Astrocyte (in vitro differentiated cells and primary cell): Measurements from ENCODE around the gene BBS7. TPM values are rescaled to one million over a fixed set of nuclear protein-coding genes. Genes with fewer than 3 reads are reported as not detected.

Experiments used
- DNase-seq: peaks from one replicate; pipeline ENCODE4 v3.0.0-alpha.2; 2010; ENCODE audit warnings: low read depth
- FAIRE-seq: peaks from 2 replicates; lab custom pipeline; 2011; peaks lifted over from hg19 to GRCh38; lab: Jason Lieb, UNC
- H2AFZ ChIP-seq: 2 replicates; pipeline ENCODE4 v1.6.0; 2012; ENCODE audit warnings: low read depth, low read length, inconsistent platforms
- H3K27ac ChIP-seq: 2 replicates; pipeline ENCODE4 v1.5.1; 2011; ENCODE audit warnings: low read depth, low read length, inconsistent platforms
- H3K27me3 ChIP-seq: 2 replicates; pipeline ENCODE4 v1.6.0; 2011; ENCODE audit warnings: low read length, inconsistent platforms; ENCODE audit not compliant: insufficient read depth
- H3K36me3 ChIP-seq: 2 replicates; pipeline ENCODE4 v1.5.1; 2011; ENCODE audit warnings: low read length, inconsistent platforms; ENCODE audit not compliant: insufficient read depth
- H3K4me1 ChIP-seq: 2 replicates; pipeline ENCODE4 v1.5.1; 2011; ENCODE audit warnings: low read length, inconsistent platforms; ENCODE audit not compliant: insufficient read depth
- H3K4me2 ChIP-seq: 2 replicates; pipeline ENCODE4 v1.6.0; 2012; ENCODE audit warnings: low read length, inconsistent platforms
- H3K4me3 ChIP-seq: 2 replicates; pipeline ENCODE4 v1.5.1; 2011; ENCODE audit warnings: low read depth, mild to moderate bottlenecking, low read length, inconsistent platforms; ENCODE audit not compliant: insufficient read depth
- H3K79me2 ChIP-seq: 2 replicates; pipeline ENCODE4 v1.6.0; 2012; ENCODE audit warnings: mild to moderate bottlenecking, low read length, inconsistent platforms; ENCODE audit not compliant: insufficient read depth
- H3K9ac ChIP-seq: 2 replicates; pipeline ENCODE4 v1.6.0; 2012; ENCODE audit warnings: mild to moderate bottlenecking, low read length, inconsistent platforms
- H3K9me3 ChIP-seq: 2 replicates; pipeline ENCODE4 v1.5.1; 2012; ENCODE audit warnings: low read depth, mild to moderate bottlenecking, low read length, inconsistent platforms; ENCODE audit not compliant: insufficient read depth
- H4K20me1 ChIP-seq: 2 replicates; pipeline ENCODE4 v1.6.0; 2012; ENCODE audit warnings: low read length, inconsistent platforms; ENCODE audit not compliant: insufficient read depth
- H3K27ac Mint-ChIP-seq: one replicate; pipeline ENCODE4 v1.8.0; 2021; ENCODE audit warnings: mild to moderate bottlenecking, mixed read lengths; ENCODE audit not compliant: unreplicated experiment
- H3K27me3 Mint-ChIP-seq: one replicate; pipeline ENCODE4 v1.8.0; 2021; ENCODE audit warnings: low read depth, mixed read lengths; ENCODE audit not compliant: unreplicated experiment
- H3K36me3 Mint-ChIP-seq: one replicate; pipeline ENCODE4 v1.8.0; 2021; ENCODE audit warnings: low read depth, mixed read lengths; ENCODE audit not compliant: unreplicated experiment
- H3K4me1 Mint-ChIP-seq: one replicate; pipeline ENCODE4 v1.8.0; 2021; ENCODE audit warnings: low read depth, mixed read lengths; ENCODE audit not compliant: unreplicated experiment
- H3K4me3 Mint-ChIP-seq: one replicate; pipeline ENCODE4 v1.8.0; 2021; ENCODE audit warnings: mild to moderate bottlenecking, moderate library complexity, mixed read lengths; ENCODE audit not compliant: unreplicated experiment
- H3K9me3 Mint-ChIP-seq: one replicate; pipeline ENCODE4 v1.8.0; 2021; ENCODE audit warnings: mild to moderate bottlenecking, mixed read lengths; ENCODE audit not compliant: unreplicated experiment
- CTCF ChIP-seq: IDR thresholded peaks from 2 replicates; pipeline ENCODE4 v1.5.1; 2011; ENCODE audit warnings: low read depth, mild to moderate bottlenecking, inconsistent platforms, low read length, moderate library complexity; ENCODE audit not compliant: insufficient read depth
- EZH2 ChIP-seq: IDR thresholded peaks from 2 replicates; pipeline ENCODE4 v1.6.1; 2012; ENCODE audit warnings: mild to moderate bottlenecking, low read length, inconsistent platforms; ENCODE audit not compliant: insufficient read depth
- total RNA-seq: library from RNA; stranded (reverse); gene quantifications from 2 replicates; pipeline ENCODE4 v1.2.1, GENCODE V29; 2021

The BBS7 gene
- total RNA-seq, 1 donor from 2014 or later: 21.0 TPM

GRCh38 chr4:121792966-121793365, 77.3 kb downstream of the BBS7 start:
- Mint-ChIP-seq H3K27me3 (no peaks in the 10 kb centered on the region), H3K9me3 (no peaks in the 10 kb centered on the region), H3K4me3 (no peak overlapping the region), H3K4me1 (peaks cover 38% of the 10 kb centered on the region), H3K27ac (no peak overlapping the region), H3K36me3 (no peaks in the 10 kb centered on the region)
- no peak overlapping the region for H2AFZ ChIP-seq
- no peak for TF ChIP-seq EZH2
- TF ChIP-seq CTCF: no peak
- no peak overlapping the region for H3K27ac ChIP-seq
- no peaks in the 10 kb centered on the region for H3K27me3 ChIP-seq
- DNase-seq: no peak
- H4K20me1 ChIP-seq: no peaks in the 10 kb centered on the region
- no peaks in the 10 kb centered on the region for H3K36me3 ChIP-seq
- no peak overlapping the region for H3K4me2 ChIP-seq
- H3K9ac ChIP-seq: no peak overlapping the region
- peaks cover 43% of the 10 kb centered on the region for H3K4me1 ChIP-seq
- no peaks in the 10 kb centered on the region for H3K79me2 ChIP-seq
- no peaks in the 10 kb centered on the region for H3K9me3 ChIP-seq
- no peak overlapping the region for H3K4me3 ChIP-seq
- FAIRE-seq: no peak

GRCh38 chr4:121791481-121791880, 78.8 kb downstream of the BBS7 start:
- Histone ChIP-seq H3K4me1 (peaks cover 43% of the 10 kb centered on the region), H3K9me3 (no peaks in the 10 kb centered on the region), H4K20me1 (no peaks in the 10 kb centered on the region), H3K36me3 (no peaks in the 10 kb centered on the region), H3K4me2 (peak overlapping the region; percentile 61), H3K27ac (peak overlapping the region; percentile 66), H3K9ac (peak overlapping the region; percentile 35), H3K4me3 (no peak overlapping the region), H2AFZ (no peak overlapping the region), H3K27me3 (no peaks in the 10 kb centered on the region), H3K79me2 (no peaks in the 10 kb centered on the region)
- H3K36me3 Mint-ChIP-seq: no peaks in the 10 kb centered on the region
- peaks cover 38% of the 10 kb centered on the region for H3K4me1 Mint-ChIP-seq
- no peaks in the 10 kb centered on the region for H3K9me3 Mint-ChIP-seq
- TF ChIP-seq CTCF (no peak), EZH2 (no peak)
- FAIRE-seq (peak; percentile 49), DNase-seq (peak; percentile 90)
- H3K4me3 Mint-ChIP-seq: no peak overlapping the region
- H3K27me3 Mint-ChIP-seq: no peaks in the 10 kb centered on the region
- peak overlapping the region; percentile 50 for H3K27ac Mint-ChIP-seq

- no peak overlapping the region for H2AFZ ChIP-seq
- H3K79me2 ChIP-seq: no peaks in the 10 kb centered on the region
- peaks cover 34% of the 10 kb centered on the region for H3K4me1 Mint-ChIP-seq
- H3K9me3 Mint-ChIP-seq: no peaks in the 10 kb centered on the region
- no peaks in the 10 kb centered on the region for H3K36me3 ChIP-seq
- TF ChIP-seq CTCF (no peak), EZH2 (no peak)
- peak overlapping the region; percentile 61 for H3K4me2 ChIP-seq
- H3K4me1 ChIP-seq: peaks cover 40% of the 10 kb centered on the region
- no peaks in the 10 kb centered on the region for H3K36me3 Mint-ChIP-seq
- H3K27ac ChIP-seq: peak overlapping the region; percentile 66
- H3K4me3 ChIP-seq: no peak overlapping the region
- DNase-seq (no peak), FAIRE-seq (no peak)
- H3K9me3 ChIP-seq: no peaks in the 10 kb centered on the region
- no peaks in the 10 kb centered on the region for H3K27me3 ChIP-seq
- peak overlapping the region; percentile 50 for H3K27ac Mint-ChIP-seq
- no peaks in the 10 kb centered on the region for H4K20me1 ChIP-seq
- peak overlapping the region; percentile 35 for H3K9ac ChIP-seq
- no peaks in the 10 kb centered on the region for H3K27me3 Mint-ChIP-seq
- H3K4me3 Mint-ChIP-seq: no peak overlapping the region
Observed at GRCh38 chr4:121790976-121791375, 79.3 kb downstream of the BBS7 start.
